Colon (tissue), 2 donors: ENCODE data around the gene GRIFIN.

Source experiments
- FAIRE-seq: peaks from 2 replicates; lab custom pipeline; 2012; peaks lifted over from hg19 to GRCh38; lab: Jason Lieb, UNC
- donor health status: control.
- donor health status: control.

Gene GRIFIN

DNA sequence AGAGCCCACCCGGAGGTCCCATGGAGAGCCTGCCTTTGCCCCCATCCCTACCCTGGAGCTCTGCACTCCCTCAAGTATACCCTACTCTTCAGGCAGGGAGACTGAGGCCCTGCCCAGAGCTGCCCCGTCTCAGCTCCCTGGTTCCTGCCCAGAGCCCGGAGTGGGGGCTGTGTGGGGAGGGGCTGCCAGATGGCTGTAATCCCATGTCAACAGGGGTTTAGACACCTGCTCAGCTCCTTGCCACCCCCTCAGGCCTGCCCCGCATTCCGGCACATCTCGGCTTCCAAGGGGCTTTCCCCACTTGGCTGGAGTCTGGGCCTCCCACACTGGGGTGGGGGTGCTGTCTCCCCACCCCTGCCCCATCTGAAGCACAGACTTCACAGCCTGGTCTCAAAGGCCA, 22.5 kb upstream of the GRIFIN start:
- no peak for FAIRE-seq

DNA sequence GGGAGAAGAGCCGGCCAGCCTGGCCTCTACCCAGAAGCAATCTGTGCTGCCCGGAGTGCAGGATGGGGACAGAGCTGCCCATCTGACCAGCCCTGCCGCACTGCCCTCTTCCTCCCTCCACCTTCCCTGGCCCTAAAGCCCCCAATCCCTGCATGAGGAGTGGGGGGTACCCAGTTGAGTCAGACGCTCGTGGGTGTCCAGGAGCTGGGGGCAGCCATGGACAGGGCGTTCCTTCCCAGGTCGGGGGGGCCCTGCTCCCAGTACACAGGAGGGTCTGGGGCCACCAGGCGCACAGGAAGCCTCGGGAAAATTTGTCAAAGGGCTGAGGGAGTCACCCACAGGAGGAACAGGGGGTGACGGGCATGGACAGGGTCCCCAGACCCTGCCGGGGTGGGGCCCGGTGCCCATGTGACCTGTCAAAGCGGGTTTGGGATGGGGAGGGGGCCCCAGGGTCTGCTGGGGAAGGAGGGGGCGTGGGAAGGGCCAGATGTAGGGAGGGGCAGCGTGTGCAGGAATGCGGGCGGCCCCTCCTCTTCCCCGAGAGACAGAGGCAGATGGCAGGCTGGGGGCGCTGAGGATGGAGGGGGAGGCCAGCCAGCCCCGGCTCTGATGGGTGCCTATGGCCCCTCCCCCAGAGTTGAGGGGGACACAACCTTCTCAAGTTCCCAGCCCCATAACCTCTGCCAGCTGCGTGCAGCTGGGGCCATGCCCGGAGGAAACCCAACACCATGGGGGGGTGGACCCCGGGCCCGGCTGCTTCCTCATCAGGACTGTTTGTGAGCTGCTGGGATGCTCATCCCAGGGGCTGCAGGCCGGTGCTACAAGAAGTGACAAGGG, 21.5 kb upstream of the GRIFIN start:
- FAIRE-seq: no peak

DNA sequence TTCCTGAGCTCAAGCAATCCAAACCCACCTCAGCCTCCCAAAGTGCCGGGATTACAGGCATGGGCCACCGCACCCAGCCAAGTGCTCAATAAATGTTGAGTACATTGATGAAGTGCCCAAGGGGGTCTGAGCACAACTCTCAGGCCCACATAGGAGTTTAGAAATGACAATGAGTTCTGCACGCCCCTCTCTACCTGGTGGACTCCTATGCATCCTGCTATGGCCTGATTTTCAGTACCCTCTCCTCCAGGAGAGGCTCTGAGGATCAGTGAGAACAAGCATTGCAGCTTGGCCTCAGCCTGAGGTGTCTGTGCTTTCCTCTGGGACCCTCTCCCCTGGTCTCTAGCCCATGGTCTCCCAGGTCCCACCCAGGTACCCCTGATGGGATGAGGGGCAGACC, 20.9 kb upstream of the GRIFIN start:
- FAIRE-seq: no peak

DNA sequence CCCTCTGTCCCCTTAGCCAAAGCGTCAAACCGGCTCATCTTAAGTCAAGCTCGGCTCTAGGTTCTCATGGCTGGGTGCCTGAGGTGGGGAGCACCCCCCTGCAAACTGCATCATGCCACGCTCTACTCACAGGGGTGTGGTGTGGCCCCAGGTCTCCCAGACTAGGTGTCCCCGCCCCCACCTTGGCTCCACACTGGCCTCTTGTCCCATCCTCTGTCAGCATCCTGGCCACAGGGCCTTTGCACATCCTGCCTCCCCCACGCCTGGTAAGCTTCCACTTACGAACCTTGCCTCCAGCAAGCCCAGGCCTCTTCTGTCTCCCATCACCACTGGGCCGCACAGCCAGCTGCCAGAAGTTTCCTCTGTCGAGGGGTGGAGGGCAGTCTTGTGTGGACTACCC, 20.2 kb upstream of the GRIFIN start:
- FAIRE-seq: no peak

DNA sequence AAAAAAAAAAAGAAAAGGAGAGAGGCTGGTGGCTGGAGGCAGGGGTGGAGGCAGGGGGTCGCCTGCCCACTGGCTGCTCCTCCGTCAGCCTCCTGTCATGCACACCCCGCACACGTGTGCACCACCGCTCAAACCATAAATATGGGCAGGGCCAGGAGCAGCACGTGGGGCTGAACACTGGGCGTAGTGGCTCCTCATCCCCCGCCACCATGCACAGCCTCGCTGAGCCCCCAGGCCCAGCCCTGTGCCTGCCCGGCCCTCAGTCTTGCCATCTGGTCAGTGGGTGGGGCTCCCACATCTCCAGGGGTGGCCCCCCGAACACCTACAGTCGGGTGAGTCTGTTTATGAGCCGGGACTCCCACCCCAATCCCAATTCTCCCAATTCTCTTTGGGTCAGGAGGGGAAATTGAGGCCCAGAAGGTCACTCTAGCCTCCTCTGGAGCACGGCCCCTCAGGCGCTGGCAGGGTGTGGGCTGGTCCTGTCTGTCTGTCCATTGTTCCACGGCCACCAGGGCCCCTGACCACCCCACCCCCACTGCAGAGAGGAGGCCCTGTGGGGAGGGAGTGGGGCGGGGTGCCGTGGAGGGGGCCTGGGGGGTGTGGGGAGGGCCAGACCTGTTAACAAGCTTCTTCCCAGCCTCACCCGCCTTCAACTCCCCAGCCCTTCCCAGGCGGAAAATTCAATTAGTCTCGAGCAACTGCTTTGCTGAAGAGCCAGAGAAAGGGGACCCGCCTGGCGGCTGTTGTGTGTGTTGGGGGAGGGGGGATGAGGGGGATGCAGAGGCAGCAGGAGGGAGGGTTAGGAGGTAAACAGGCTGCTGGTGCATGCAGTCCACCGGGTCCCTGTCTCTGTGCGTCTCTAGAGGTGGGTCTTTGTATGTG, 19.5 kb upstream of the GRIFIN start:
- no peak for FAIRE-seq

DNA sequence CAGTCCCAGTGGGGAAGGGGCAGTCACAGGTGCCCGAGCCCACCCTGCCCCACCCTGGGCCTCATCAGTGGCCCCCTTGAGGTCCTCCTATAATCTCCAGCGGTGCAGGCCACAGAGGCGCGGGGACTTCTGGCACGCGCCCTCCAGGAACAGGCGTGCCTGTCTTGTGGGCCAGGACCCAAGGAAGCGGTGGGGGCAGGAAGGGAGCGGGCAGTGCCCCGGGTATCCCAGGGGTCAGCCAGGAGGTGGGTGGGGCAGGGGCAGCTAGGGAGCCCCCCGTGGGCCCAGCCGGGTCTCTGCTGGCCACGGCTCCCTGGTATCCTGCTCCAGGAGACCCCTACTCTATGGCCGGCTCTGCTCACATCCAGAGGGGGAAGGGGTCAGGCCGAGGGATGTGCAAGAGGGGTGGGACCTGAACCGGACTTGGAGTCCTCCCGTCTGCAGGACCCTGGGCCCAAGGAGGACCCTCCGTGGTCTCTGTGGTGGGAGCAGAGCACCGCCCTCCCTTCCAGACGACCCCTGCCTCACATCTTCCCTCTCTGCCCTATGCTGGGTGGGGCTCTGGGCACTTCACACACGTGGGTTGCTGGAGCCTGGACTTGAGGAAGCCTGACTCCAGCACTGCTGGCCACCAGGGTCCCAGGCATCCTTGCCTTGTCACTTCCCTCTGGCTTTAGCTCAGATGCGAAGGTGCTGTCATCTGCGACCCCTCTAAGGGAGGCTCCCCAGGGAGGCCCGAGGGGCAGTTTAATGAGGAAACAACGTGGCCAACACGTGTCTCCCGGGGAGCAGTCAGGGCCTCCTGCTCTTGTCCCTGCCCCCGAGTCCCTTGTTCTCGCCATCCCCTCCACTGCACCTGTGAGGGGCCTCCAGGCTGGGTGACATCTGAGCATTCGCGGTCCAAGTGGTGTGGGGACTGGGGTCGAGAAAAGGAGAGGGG, 18.3 kb upstream of the GRIFIN start:
- no peak for FAIRE-seq

DNA sequence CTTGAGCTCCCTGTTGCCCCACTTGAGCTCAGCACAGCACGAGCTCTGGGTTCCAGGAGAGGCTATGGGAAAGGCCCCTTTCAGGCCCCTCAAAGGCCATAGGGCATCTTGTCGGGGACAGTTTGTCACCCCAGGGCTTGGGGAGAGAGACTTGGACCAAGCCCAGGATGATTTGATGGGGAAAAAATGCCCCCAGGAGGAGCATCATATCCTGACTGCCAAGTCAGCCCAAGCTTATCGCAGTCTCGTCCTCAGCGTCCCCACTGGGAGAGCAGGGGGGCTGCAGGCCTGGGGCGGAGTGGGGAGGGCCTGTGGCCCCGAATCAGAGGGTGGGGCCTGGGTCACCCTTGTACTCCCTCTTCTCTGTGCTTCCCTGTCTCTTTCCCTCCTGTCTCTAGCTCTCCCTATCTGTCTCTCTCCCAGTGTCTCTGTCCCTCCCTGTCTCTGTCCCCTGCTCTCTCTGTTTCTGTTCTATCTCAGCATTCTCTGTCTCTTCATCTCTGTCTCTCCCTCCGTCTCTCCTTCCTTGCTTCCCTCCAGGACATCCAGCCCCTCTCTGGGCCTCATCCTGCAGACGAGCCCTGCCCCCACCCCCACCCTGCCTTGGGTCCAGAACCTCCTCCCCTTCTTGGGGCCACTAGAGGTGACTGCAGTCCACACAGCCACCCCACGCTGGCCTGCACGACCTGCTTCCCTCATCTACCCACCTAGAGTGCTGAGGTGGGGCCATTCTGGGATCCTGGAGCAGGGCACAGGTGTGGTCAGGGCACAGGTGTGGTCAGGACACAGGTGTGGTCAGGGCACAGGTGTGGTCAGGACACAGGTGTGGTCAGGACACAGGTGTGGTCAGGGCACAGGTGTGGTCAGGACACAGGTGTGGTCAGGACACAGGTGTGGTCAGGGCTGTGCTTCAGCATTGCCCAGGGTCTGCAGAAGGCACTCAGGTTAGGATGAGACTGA, 17.3 kb upstream of the GRIFIN start:
- no peak for FAIRE-seq

DNA sequence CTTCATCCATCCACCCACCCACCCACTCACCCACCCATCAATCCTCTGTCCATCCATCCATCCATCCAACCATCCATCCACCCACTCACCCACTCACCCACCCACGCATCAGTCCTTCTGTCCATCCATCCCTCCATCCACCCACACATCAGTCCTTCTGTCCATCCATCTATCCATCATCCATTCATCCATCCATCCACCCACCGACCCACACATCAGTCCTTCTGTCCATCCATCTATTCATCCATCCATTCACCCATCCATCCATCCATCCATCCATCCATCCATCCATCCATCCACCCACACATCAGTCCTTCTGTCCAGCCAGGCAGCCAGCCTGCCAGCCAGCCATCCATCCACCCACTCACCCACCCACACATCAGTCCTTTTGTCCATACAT, 15.8 kb upstream of the GRIFIN start:
- no peak for FAIRE-seq

DNA sequence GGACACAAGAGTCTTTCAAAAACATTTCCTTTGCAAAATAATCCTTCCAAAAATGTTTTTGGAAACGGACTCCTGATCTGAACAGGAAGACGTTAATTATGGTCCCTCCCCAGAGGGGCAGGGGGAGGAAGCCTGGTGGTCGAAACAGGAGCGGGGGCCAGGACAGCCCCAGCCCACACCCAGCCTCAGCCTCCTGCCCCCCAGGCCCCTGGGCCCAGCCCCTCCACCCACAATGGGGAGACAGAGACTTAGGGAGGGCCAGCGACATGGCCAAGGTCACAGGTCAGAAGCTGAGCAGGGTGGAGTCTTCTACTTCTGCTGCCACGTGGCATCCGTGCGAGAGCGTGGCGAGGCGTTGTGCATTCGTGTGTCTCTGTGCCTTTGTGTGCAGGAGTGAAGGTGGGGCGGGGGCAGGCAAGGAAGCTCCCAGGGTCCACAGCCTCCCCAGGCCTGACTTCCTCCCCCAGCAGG, 14.0 kb upstream of the GRIFIN start:
- no peak for FAIRE-seq

DNA sequence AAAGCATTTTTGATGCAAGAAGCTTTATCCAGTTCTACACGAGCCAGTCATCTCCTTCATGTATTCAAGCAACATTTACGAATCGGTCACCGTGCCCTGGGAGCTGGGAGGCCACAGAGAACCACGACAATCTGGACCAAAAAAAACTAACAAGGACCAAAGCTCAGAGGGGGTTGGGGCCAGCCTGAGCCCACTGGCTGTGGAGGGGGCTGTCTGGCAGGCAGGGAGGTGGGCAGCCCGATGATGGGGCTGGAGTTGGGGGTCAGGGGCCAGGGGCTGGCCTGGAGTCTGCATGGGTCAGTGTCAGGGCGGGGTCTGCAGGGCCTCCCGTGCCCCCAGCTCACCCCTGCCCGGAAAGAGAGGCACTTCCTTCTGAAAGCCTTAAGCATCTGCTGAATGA, 12.5 kb upstream of the GRIFIN start:
- FAIRE-seq: no peak

DNA sequence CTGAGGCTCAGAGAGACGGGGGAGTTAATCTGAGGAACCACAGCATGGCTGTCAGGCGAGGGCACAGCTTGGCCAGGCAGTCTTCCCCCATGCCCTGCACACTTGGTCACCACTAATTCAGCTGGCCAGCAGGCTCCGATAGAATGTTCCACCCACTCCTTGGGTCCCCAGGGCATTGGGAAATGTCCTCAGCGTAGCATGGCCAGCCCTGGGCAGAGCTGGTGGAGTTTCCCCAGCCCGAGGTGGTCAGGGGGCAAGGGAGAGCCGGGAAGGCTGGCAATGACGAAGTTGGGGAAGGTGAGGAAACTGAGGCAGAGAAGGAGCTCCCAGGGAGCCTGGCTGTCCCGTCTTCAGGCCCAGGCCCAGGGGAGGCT, 12.1 kb upstream of the GRIFIN start:
- FAIRE-seq: no peak

DNA sequence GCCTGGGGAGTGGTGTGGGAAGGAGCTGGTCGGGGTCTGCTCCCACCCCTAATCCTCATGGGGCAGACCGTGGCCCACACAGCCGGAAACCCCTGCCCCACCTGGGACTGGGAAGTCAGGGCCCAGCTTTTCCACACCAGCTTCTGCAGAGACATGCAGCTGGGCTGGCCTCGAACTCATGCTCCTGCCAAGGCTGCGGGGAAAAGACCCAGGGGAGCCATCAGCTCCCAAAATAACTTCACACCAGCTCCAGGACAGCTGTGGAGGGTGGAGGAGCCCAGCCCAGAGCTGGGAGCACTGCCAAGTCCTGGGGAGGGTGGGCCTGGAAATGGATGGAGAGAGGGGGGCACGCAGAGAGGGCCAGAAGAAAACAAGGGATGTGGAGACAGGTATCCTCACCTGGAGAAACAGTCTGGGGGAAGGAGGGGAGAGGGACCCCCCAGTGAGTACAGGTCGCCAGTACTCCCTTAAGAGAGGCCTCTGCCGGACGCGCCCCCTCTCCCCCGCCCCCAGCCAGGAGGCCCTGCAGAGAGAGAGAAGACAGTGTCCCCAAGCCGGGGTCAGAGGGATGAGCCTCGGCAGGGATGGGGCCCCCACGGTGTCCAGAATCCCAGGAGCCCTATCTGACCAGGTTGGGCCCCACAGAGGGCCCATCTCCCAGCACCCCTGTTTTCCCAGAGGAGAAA, 11.5 kb upstream of the GRIFIN start:
- FAIRE-seq: no peak

DNA sequence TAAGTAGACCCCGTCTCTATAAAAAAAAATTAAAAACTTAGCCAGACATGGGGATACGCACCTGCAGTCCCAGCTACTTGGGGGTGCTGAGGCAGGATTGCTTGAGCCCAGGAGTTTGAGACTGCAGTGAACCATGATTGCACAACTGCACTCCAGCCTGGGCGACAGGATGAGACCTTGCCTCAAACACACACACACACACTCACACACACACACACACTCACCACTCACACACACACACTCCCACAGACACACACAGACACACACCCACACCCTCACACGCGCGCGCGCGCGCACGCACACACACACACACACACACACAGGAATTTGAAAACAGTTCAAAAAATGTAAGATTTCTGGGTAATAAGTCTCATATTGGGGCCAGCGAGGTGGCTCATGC, 8.7 kb upstream of the GRIFIN start:
- FAIRE-seq: no peak

DNA sequence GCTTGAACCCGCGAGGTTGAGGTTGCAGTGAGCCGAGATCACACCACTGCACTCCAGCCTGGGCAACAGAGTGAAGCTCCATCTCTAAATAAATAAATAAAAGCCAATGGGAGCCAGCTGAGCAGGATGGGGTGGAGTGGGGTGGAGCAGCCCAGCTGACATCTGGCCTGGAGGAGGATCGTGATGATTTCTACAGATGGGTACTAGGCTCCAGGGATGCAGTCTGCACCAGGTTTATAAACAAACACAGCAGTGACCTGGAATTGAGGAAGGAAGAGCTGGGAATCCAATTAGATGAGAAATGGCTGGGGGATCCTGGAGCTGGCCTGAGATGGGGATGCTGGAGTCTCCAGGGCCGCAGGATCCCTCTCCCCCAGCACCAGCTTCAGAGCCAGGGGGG, 7.3 kb upstream of the GRIFIN start:
- no peak for FAIRE-seq

DNA sequence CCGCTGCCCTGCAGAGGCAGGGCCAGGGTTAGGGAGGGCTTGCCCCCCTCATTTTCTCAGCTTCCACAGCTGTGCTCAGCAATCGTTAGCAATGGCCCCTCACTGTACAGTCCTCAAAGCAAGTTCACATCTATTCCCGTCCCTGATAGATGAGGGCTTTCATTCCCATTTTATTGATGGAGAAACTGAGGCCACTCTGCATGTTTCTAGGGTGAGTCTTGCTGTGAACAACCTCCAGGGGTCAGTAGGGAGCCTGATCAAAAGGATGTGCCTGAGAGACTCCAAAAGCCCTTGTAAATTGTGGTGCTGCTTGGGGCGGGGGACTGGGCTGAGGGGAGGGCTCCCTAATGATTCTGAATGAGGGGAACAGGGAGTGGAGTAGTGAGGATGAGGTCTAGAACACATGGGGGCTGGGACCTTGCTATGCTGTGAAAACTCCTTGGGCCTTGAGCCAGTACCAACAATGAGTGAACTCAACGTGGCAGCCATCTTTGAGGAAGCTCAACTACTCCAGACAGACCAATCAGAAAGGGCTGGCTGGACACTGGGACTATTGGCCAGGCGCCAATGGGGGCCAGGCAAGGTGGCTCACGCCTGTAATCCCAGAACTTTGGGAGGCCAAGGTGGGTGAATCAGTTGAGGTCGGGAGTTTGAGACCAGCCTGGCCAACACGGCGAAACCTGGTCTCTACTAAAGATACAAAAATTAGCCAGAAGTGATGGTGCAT, 6.7 kb upstream of the GRIFIN start:
- no peak for FAIRE-seq

DNA sequence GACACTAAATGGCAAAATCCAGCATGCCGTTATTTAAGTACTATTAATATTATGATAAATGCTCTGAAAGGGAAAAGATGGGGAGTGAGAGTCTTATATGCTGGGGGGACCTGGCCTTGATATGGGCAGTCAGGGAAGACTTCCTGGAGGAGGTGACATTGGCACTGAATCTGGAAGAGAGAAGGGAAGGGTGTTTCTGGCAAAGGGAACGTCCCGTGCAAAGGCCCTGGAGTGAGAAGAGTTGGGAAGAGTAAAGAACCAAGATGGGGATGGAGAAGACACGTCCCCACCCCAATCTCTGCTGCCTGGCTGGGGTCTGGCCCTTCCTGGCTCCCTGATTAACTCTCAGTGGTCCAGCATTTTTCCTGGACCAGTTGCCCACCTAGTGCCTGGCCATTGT, 5.0 kb upstream of the GRIFIN start:
- FAIRE-seq: no peak

DNA sequence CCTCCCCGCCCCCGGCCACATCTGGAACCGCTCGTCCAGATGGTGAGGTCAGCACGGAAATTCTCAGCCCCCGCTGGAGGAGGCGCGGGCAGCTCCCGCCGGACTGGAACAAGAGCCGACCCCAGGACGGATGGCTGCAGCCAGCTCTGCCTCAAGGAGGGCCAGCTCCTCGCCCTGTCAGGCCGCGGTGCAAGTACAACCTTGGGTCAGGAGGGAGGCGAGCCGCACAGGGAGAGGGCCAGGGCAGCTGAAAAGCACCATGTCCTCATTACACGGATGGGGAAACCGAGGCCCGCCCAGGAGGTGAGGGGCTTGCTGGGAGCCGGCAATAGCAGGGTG, 3.8 kb upstream of the GRIFIN start:
- FAIRE-seq: no peak

DNA sequence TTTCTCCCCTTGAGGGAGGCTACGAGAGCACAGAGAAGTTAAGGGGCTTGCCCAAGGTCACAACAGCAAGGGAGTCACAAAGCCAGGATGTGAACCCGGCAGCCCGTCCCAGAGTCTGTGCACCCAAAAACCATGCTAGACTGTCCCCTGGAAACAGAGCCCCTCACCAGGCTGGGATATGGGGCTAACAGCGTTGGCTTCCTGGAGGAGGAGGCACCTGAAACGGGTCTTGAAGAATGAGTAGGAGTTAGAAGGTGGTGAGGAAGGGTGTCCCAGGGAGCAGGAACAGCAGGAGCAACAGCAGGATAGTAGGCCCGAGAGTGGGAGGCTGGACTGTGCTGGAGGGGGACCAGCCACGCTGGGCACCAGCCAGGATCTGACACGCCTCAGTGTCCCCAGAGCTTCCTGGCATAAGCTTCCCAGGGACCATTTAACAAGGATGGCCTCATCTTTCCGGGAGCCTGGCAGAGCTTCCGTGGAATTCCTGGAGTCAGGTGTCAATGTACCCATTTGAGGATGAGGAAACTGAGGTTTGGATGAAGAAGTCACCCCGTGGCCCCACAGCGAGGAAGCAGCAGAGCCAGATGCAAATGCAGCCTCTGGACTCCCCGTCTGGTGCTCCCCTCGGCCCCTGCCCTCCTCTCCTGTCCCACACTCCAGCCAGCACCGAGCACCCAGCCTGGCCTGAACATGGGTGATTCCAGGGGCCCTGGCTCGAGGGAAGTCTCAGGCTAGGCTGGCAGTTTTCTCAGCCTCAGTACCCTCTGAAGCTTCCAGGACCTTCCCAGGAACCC, 3.3 kb upstream of the GRIFIN start:
- FAIRE-seq: no peak

DNA sequence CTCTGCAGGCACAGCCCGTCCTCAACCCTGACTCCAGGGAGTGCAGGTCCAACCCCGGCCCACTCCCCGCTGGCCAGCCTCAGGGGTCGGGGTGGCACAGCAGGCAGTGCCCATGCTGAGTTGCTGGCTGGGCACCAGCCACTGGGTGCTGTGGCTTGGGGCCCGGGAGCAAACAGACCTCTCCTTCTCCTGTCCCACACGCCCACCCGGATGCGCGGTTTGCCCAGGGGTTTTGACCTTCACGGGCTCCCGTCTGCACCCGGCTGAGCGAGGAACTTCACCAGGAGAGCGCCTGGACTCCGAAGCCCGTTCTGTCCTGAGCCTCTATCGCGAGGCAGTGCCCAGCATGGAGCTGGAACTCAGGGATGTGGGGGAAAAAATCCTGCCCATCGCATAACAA, 2.6 kb upstream of the GRIFIN start:
- FAIRE-seq: no peak
